Renal cortical epithelial cell (primary cell): ENCODE results near the gene MBNL2. TPM values are rescaled to one million over a fixed set of nuclear protein-coding genes. Genes with fewer than 3 reads are reported as not detected.

Experiments used
- DNase-seq: peaks from one replicate; pipeline ENCODE4 v3.0.0-alpha.2; 2011; ENCODE audit warnings: low read depth
- total RNA-seq: library from RNA; depleted of rRNA; stranded (reverse); fragments of >200 nt; gene quantifications from 2 replicates; pipeline ENCODE4 v1.2.3, GENCODE V29; 2014

The MBNL2 gene
- total RNA-seq, 1 donor from 2014 or later: 124 TPM

GRCh38 chr13:97273341-97273831, 51.3 kb downstream of the MBNL2 start:
- no peak for DNase-seq

- DNase-seq: peak; percentile 92
These were observed 52.9 kb downstream of the MBNL2 start for GRCh38 chr13:97274829-97275649.

- no peak for DNase-seq
These were observed 53.8 kb downstream of the MBNL2 start for GRCh38 chr13:97275776-97276501.

GRCh38 chr13:97276862-97277269, 54.7 kb downstream of the MBNL2 start:
- no peak for DNase-seq

GRCh38 chr13:97278435-97279411, 56.6 kb downstream of the MBNL2 start:
- no peak for DNase-seq

- peak; percentile 81 for DNase-seq
These were observed 57.8 kb downstream of the MBNL2 start for GRCh38 chr13:97279913-97280312.

GRCh38 chr13:97280478-97280877, 58.3 kb downstream of the MBNL2 start:
- DNase-seq: peak; percentile 69

GRCh38 chr13:97281028-97281427, 58.9 kb downstream of the MBNL2 start:
- no peak for DNase-seq

- DNase-seq: no peak
These were observed 60.6 kb downstream of the MBNL2 start for GRCh38 chr13:97282705-97283104.

- DNase-seq: no peak
These were observed 61.8 kb downstream of the MBNL2 start for GRCh38 chr13:97283888-97284287.

- no peak for DNase-seq
These were observed 62.4 kb downstream of the MBNL2 start for GRCh38 chr13:97284558-97284957.

GRCh38 chr13:97285221-97285955, 63.3 kb downstream of the MBNL2 start:
- DNase-seq: no peak

GRCh38 chr13:97286317-97287046, 64.3 kb downstream of the MBNL2 start:
- DNase-seq: no peak

GRCh38 chr13:97287047-97287383, 64.9 kb downstream of the MBNL2 start:
- no peak for DNase-seq

- DNase-seq: peak; percentile 56
These were observed 66.4 kb downstream of the MBNL2 start for GRCh38 chr13:97288486-97288900.

GRCh38 chr13:97289514-97290298, 67.6 kb downstream of the MBNL2 start:
- DNase-seq: no peak

GRCh38 chr13:97295283-97296182, 73.4 kb downstream of the MBNL2 start:
- peak; percentile 30 for DNase-seq

GRCh38 chr13:97296740-97297139, 74.6 kb downstream of the MBNL2 start:
- no peak for DNase-seq

- DNase-seq: peak; percentile 36
These were observed 76.7 kb downstream of the MBNL2 start for GRCh38 chr13:97298816-97299215.
